Measurements from ENCODE around the gene CAMK2N2.

- TF ChIP-seq CGGBP1 (CRISPR knock-in tag; IDR thresholded peaks at IDR 0.05) = no peak
- no peak for TF ChIP-seq HOMEZ (CRISPR knock-in tag; IDR thresholded peaks at IDR 0.05)
- no peak for TF ChIP-seq KLF6 (CRISPR knock-in tag; IDR thresholded peaks at IDR 0.05; ENCODE audit: borderline replicate concordance)
- no peak for TF ChIP-seq COPS2 (conservative IDR thresholded peaks at IDR 0.05)
- no peak for TF ChIP-seq CTCF (IDR thresholded peaks at IDR 0.05 in 2 of 3, conservative IDR thresholded peaks at IDR 0.05 in 1 of 3; ENCODE audit: insufficient read depth in 2 of 3, low read depth in 1 of 3, low read length in 3 of 3)
- no peak for TF ChIP-seq SAFB2 (IDR thresholded peaks at IDR 0.05; ENCODE audit: borderline replicate concordance, low read depth, low read length, severe bottlenecking)
- no peak for TF ChIP-seq ELF4 (CRISPR knock-in tag; IDR thresholded peaks at IDR 0.05)
- TF ChIP-seq FOXK2 (conservative IDR thresholded peaks at IDR 0.05 in 1 of 2, IDR thresholded peaks at IDR 0.05 in 1 of 2; ENCODE audit: low read depth in 2 of 2) = no peak
- no peak for TF ChIP-seq SP1 (CRISPR knock-in tag; IDR thresholded peaks at IDR 0.05)
- TF ChIP-seq IRF9 (tag; IDR thresholded peaks at IDR 0.05) = no peak
- TF ChIP-seq HDAC3 (IDR thresholded peaks at IDR 0.05; ENCODE audit: borderline replicate concordance, partially characterized antibody) = no peak
- TF ChIP-seq MYC (IDR thresholded peaks at IDR 0.05; ENCODE audit: low read depth, low read length) = no peak
- TF ChIP-seq MYC (CRISPR knock-in tag; IDR thresholded peaks at IDR 0.05; ENCODE audit: borderline replicate concordance, low read depth) = no peak
Observed at GRCh38 chr3:184306341-184306972, 45.1 kb upstream of the CAMK2N2 start.

Data from K562 (cell line).